ENCODE measurements around the gene GMNC.
A peak's percentile ranks its signal among the peaks of the same experiment; 100 is the strongest.
"Not testable (repeated sequence)": the region's sequence is repeated elsewhere in the genome, so short reads cannot be mapped to it uniquely, and the experiment has no call there.

Gene GMNC

GRCh38 chr3:190862209-190863118, at the start of gene GMNC:
TSS of gene GMNC (minus strand) at chr3:190862694. CDS start at chr3:190862615, 79 bp downstream.
- peak; percentile 12 to 38 for DNase-seq

- no peak for DNase-seq
These were observed 48.9 kb upstream of the GMNC start for GRCh38 chr3:190911382-190911781.

- no peak for DNase-seq
These were observed 47.4 kb upstream of the GMNC start for GRCh38 chr3:190909908-190910307.

GRCh38 chr3:190903156-190903555, 40.7 kb upstream of the GMNC start:
- DNase-seq = no peak

GRCh38 chr3:190902292-190902691, 39.8 kb upstream of the GMNC start:
- no peak for DNase-seq

- no peak for DNase-seq
These were observed 30.0 kb upstream of the GMNC start for GRCh38 chr3:190892395-190892902.

GRCh38 chr3:190886945-190887344, 24.5 kb upstream of the GMNC start:
- DNase-seq = no peak

- peak in 1 of 2 donors; percentile 28 for DNase-seq
These were observed 21.7 kb upstream of the GMNC start for GRCh38 chr3:190883973-190884832.

- DNase-seq = no peak
These were observed 20.6 kb upstream of the GMNC start for GRCh38 chr3:190883141-190883540.

- DNase-seq = no peak
These were observed 15.4 kb upstream of the GMNC start for GRCh38 chr3:190877925-190878324.

- not testable (repeated sequence) for DNase-seq
These were observed 13.9 kb upstream of the GMNC start for GRCh38 chr3:190876433-190876832.

GRCh38 chr3:190875061-190875460, 12.6 kb upstream of the GMNC start:
- not testable (repeated sequence) for DNase-seq

GRCh38 chr3:190870127-190870526, 7.6 kb upstream of the GMNC start:
- no peak for DNase-seq

- DNase-seq = no peak
These were observed 4.6 kb upstream of the GMNC start for GRCh38 chr3:190867071-190867470.

GRCh38 chr3:190865828-190866227, 3.3 kb upstream of the GMNC start:
- no peak for DNase-seq

GRCh38 chr3:190865419-190865818, 2.9 kb upstream of the GMNC start:
- DNase-seq = no peak

- no peak for DNase-seq
These were observed 1.5 kb upstream of the GMNC start for GRCh38 chr3:190864002-190864401.

- DNase-seq = no peak
These were observed 598 bp upstream of the GMNC start for GRCh38 chr3:190863119-190863465.

- DNase-seq = no peak
These were observed 2.0 kb downstream of the GMNC start for GRCh38 chr3:190860521-190860920.

- DNase-seq = no peak
These were observed 7.3 kb downstream of the GMNC start for GRCh38 chr3:190855151-190855550.

- no peak for DNase-seq
These were observed 8.4 kb downstream of the GMNC start for GRCh38 chr3:190854062-190854461.

GRCh38 chr3:190853464-190853863, 9.0 kb downstream of the GMNC start:
- no peak for DNase-seq

GRCh38 chr3:190849607-190850006, 12.9 kb downstream of the GMNC start:
- no peak for DNase-seq

- no peak for DNase-seq
These were observed 13.6 kb downstream of the GMNC start for GRCh38 chr3:190848870-190849269.

All from CD4-positive, alpha-beta T cell treated with Interleukin-4 for 1 hour (primary cell).